Ovary (tissue), 9 donors: Measurements from ENCODE around the gene PHC1. TPM values are rescaled to one million over a fixed set of nuclear protein-coding genes. Genes with fewer than 3 reads are reported as not detected.

Source experiments
- DNase-seq, 5 donors: peaks; one replicate each; pipeline ENCODE4 v3.0.0-alpha.2; 2019 to 2020
- H3K27ac ChIP-seq, 2 donors: fragments of 200-600 bp; one replicate each; pipeline versions ENCODE4 v1.5.1 to v1.8.0; 2019 to 2022
- H3K27me3 ChIP-seq: fragments of 200-600 bp; one replicate; pipeline ENCODE4 v1.8.0; 2022
- H3K36me3 ChIP-seq: fragments of 200-600 bp; sonication (generic); one replicate; pipeline ENCODE4 v1.5.1; 2019
- H3K4me1 ChIP-seq: one replicate; pipeline ENCODE4 v1.8.1; 2013; ENCODE audit warnings: mild to moderate bottlenecking, moderate library complexity; ENCODE audit not compliant: insufficient read depth
- H3K4me3 ChIP-seq: fragments of 200-600 bp; sonication (generic); one replicate; pipeline ENCODE4 v1.5.1; 2017
- H3K9me3 ChIP-seq, 2 donors: fragments of 200-600 bp in 1 of 2; sonication (generic) in 1 of 2; one replicate each; pipeline versions ENCODE4 v1.5.1 to v1.8.1; 2013 to 2019; ENCODE audit warnings: mild to moderate bottlenecking in 1 of 2, moderate library complexity in 1 of 2
- CTCF ChIP-seq, 3 donors: fragments of 450-650 bp in 2 of 3; fragments of 200-600 bp in 1 of 3; IDR thresholded peaks; one replicate each; pipeline versions ENCODE4 v1.5.1 to v1.8.0; 2016 to 2022; ENCODE audit warnings: antibody characterized with exemption in 3 of 3, mild to moderate bottlenecking in 1 of 3
- EP300 ChIP-seq: sonication (generic); formaldehyde crosslinking; IDR thresholded peaks from one replicate; pipeline ENCODE4 v1.6.1; 2017; ENCODE audit warnings: antibody characterized with exemption
- POLR2A ChIP-seq: fragments of 450-650 bp; IDR thresholded peaks from one replicate; pipeline ENCODE4 v1.6.1; 2017; ENCODE audit warnings: antibody characterized with exemption, mild to moderate bottlenecking, moderate library complexity
- WGBS, 3 donors: extraction: QIAGEN DNeasy Blood & Tissue Kit in 1 of 3; methylation state at CpG; one replicate each; pipeline versions ENCODE4 v1.1.5 to v1.1.7; 2013 to 2017; 5-methylcytosine and 5-hydroxymethylcytosine counted together
- intact Hi-C, 4 donors: fragments of 100-400 bp; cut with DNase I; formaldehyde crosslinking; loops; one replicate each; pipeline versions ENCODE4 v1.11.0 to v1.15.1; 2022 to 2023
- polyA plus RNA-seq, 2 donors: library from polyadenylated mRNA; stranded (reverse); fragments of 200-250 nt in 1 of 2; fragments of 350-450 nt in 1 of 2; fragmentation: Illumina TruSeq in 1 of 2; extraction: RNeasy Lipid Tissue Mini Kit (QIAGEN cat#74804) in 1 of 2; gene quantifications; one replicate each; pipeline ENCODE4 v1.2.3, GENCODE V29; 2013 to 2014
- total RNA-seq, 7 donors: library from RNA; depleted of rRNA in 2 of 7; stranded (reverse); fragments of >200 nt in 2 of 7; fragmentation: NEBNext Ultra II Directional in 3 of 7; extraction: Animal tissue kit (Norgen Biotek cat#: 25700) in 3 of 7; gene quantifications; one replicate each; pipeline versions ENCODE4 v1.1.0 to v1.2.4, GENCODE V29; 2016 to 2023
- donor health status: DM: no; HTN: no; CAD: no; lungs with moderate emphysema.
- donor health status: DM: no; HTN: no; CAD: no.
- donor health status: Bipolar disorder and iron deficiency.
- donor health status: DM: yes; HTN: yes; CAD: no.
- donor health status: DM: no; HTN: no; CAD: no.
- donor health status: DM: yes; HTN: yes; CAD: no.

PHC1 gene
- total and polyA plus RNA-seq, 9 donors = 35.0 to 66.6 (median 53.9) TPM

GRCh38 chr12:8980137-8980536 lies 65.8 kb downstream of the PHC1 start:
- H3K4me3 ChIP-seq = no peak overlapping the region
- H3K36me3 ChIP-seq = no peaks in the 10 kb centered on the region
- H3K4me1 ChIP-seq = no peaks in the 10 kb centered on the region
- DNase-seq = no peak
- intact Hi-C loops = no loop called here
- TF ChIP-seq POLR2A = no peak
- TF ChIP-seq EP300 = no peak
- TF ChIP-seq CTCF (IDR thresholded peaks at IDR 0.05) = no peak
- no peaks in the 10 kb centered on the region for H3K27me3 ChIP-seq
- 83 to 91% (median 88%) methylated on average over 3 of the region's 3 CpGs for WGBS, 3 donors
- H3K9me3 ChIP-seq = no peaks in the 10 kb centered on the region
- H3K27ac ChIP-seq = no peak overlapping the region

GRCh38 chr12:8985213-8985754 lies 71.0 kb downstream of the PHC1 start:
- no peaks in the 10 kb centered on the region for H3K36me3 ChIP-seq
- no peaks in the 10 kb centered on the region for H3K4me1 ChIP-seq
- no peaks in the 10 kb centered on the region for H3K9me3 ChIP-seq
- no peak overlapping the region for H3K4me3 ChIP-seq
- DNase-seq = no peak
- H3K27me3 ChIP-seq = no peaks in the 10 kb centered on the region
- intact Hi-C loops = no loop called here
- no peak for TF ChIP-seq CTCF (IDR thresholded peaks at IDR 0.05)
- no peak for TF ChIP-seq EP300
- no peak for TF ChIP-seq POLR2A
- 61 to 81% (median 78%) methylated on average over 1 of the region's 1 CpG for WGBS, 3 donors
- no peak overlapping the region for H3K27ac ChIP-seq

- TF ChIP-seq EP300 = no peak
- no peak for TF ChIP-seq CTCF (IDR thresholded peaks at IDR 0.05)
- TF ChIP-seq POLR2A = no peak
- intact Hi-C loops = no loop called here
- Histone ChIP-seq H3K4me1 (no peaks in the 10 kb centered on the region), H3K4me3 (no peak overlapping the region), H3K27me3 (no peaks in the 10 kb centered on the region), H3K27ac (no peak overlapping the region), H3K36me3 (no peaks in the 10 kb centered on the region), H3K9me3 (no peaks in the 10 kb centered on the region)
- DNase-seq = no peak
These were observed 72.9 kb downstream of the PHC1 start for GRCh38 chr12:8987163-8987562.

GRCh38 chr12:8987685-8988084 lies 73.4 kb downstream of the PHC1 start:
- Histone ChIP-seq H3K4me3 (no peak overlapping the region), H3K36me3 (no peaks in the 10 kb centered on the region), H3K9me3 (no peaks in the 10 kb centered on the region), H3K27ac (no peak overlapping the region), H3K4me1 (no peaks in the 10 kb centered on the region), H3K27me3 (no peaks in the 10 kb centered on the region)
- TF ChIP-seq POLR2A = no peak
- TF ChIP-seq EP300 = no peak
- no peak for TF ChIP-seq CTCF (IDR thresholded peaks at IDR 0.05)
- WGBS, 3 donors = 59 to 79% (median 65%) methylated on average over 1 of the region's 1 CpG
- intact Hi-C loops = no loop called here
- no peak for DNase-seq
